ENCODE data around the gene GIT2. TPM values are rescaled to one million over a fixed set of nuclear protein-coding genes. Genes with fewer than 3 reads are reported as not detected.

Gene GIT2
- total RNA-seq, 1 experiment from 2014 or later, result 21.7 TPM

- TF ChIP-seq ZNF425 (CRISPR knock-in tag; conservative IDR thresholded peaks at IDR 0.05) (no peak), EMX1 (CRISPR knock-in tag; IDR thresholded peaks at IDR 0.05) (no peak), SOX15 (CRISPR knock-in tag; IDR thresholded peaks at IDR 0.05) (no peak), AFF4 (CRISPR knock-in tag; IDR thresholded peaks at IDR 0.05; ENCODE audit: borderline replicate concordance) (no peak)
Measured at GRCh38 chr12:109993091-109993490, 3.1 kb downstream of the GIT2 start (continued).

GRCh38 chr12:109991586-109991985 lies 4.6 kb downstream of the GIT2 start:
- Mint-ChIP-seq H3K9me3 (no peaks in the 10 kb centered on the region), H3K36me3 (peaks cover 17% of the 10 kb centered on the region), H3K27me3 (ENCODE audit: low read depth) (no peaks in the 10 kb centered on the region), H3K27ac (no peak overlapping the region), H3K4me3 (no peak overlapping the region), H3K4me1 (peaks cover 31% of the 10 kb centered on the region)
- CTCF ChIA-PET, result no interaction called here
- TF ChIP-seq ZNF317 (CRISPR knock-in tag; IDR thresholded peaks at IDR 0.05; ENCODE audit: borderline replicate concordance, low read depth) (no peak), ZBTB43 (CRISPR knock-in tag; IDR thresholded peaks at IDR 0.05) (no peak), JAZF1 (CRISPR knock-in tag; IDR thresholded peaks at IDR 0.05) (no peak), ZNF423 (CRISPR knock-in tag; IDR thresholded peaks at IDR 0.05) (no peak), CREM (CRISPR knock-in tag; IDR thresholded peaks at IDR 0.05) (no peak), E2F5 (CRISPR knock-in tag; IDR thresholded peaks at IDR 0.05) (no peak), SP1 (CRISPR knock-in tag; conservative IDR thresholded peaks at IDR 0.05) (no peak), ZNF416 (CRISPR knock-in tag; IDR thresholded peaks at IDR 0.05) (no peak), KAT7 (CRISPR knock-in tag; IDR thresholded peaks at IDR 0.05; ENCODE audit: borderline replicate concordance) (no peak), ELF4 (CRISPR knock-in tag; IDR thresholded peaks at IDR 0.05; ENCODE audit: low read depth) (no peak), TCF7 (CRISPR knock-in tag; IDR thresholded peaks at IDR 0.05; ENCODE audit: low read depth) (no peak), ZNF281 (CRISPR knock-in tag; IDR thresholded peaks at IDR 0.05) (no peak), TEAD4 (CRISPR knock-in tag; IDR thresholded peaks at IDR 0.05) (no peak), IRF1 (CRISPR knock-in tag; IDR thresholded peaks at IDR 0.05) (no peak), ZNF396 (CRISPR knock-in tag; IDR thresholded peaks at IDR 0.05; ENCODE audit: borderline replicate concordance) (no peak), ZNF671 (CRISPR knock-in tag; IDR thresholded peaks at IDR 0.05) (no peak), ZNF425 (CRISPR knock-in tag; conservative IDR thresholded peaks at IDR 0.05) (no peak), ETV6 (CRISPR knock-in tag; IDR thresholded peaks at IDR 0.05) (no peak), IRF2 (CRISPR knock-in tag; IDR thresholded peaks at IDR 0.05; ENCODE audit: borderline replicate concordance, low read depth) (no peak)
- POLR2A ChIA-PET, result no interaction called here
- DNase-seq (ENCODE audit: low spot score) (no peak), ATAC-seq (no peak)

All from WTC11 (cell line).